Endothelial cell of umbilical vein (primary cell): ENCODE measurements around the gene IL24. TPM values are rescaled to one million over a fixed set of nuclear protein-coding genes. Genes with fewer than 3 reads are reported as not detected.

Experiments used
- BruUV-seq: library from RNA; stranded (reverse); fragments of 400-500 nt; replicated peaks from 2 replicates; lab custom pipeline; 2021; lab: Mats Ljungman, UMichigan
- CTCF ChIA-PET: fragments of 300-600, 350-600 bp; sonication (Branson Sonifier 250); formaldehyde crosslinking; loops from one replicate; lab custom pipeline; 2021; ENCODE audit warnings: antibody characterized with exemption, inconsistent platforms; lab: Charles Lee
- POLR2A ChIA-PET: fragments of 300-600, 350-600 bp; sonication (Branson Sonifier 250); formaldehyde crosslinking; loops from one replicate; lab custom pipeline; 2021; ENCODE audit warnings: antibody characterized with exemption, inconsistent platforms; lab: Charles Lee
- DNase-seq: peaks from one replicate; pipeline ENCODE4 v3.0.0-alpha.2; 2011; ENCODE audit warnings: low read depth, low spot score
- FAIRE-seq: peaks from 2 replicates; lab custom pipeline; 2011; peaks lifted over from hg19 to GRCh38; lab: Jason Lieb, UNC
- H2AFZ ChIP-seq: 2 replicates; pipeline ENCODE4 v1.6.0; 2012; ENCODE audit warnings: low read depth, low read length, control low read depth, inconsistent platforms
- H3K27ac ChIP-seq: 2 replicates; pipeline ENCODE4 v1.5.1; 2011; ENCODE audit warnings: low read depth, mild to moderate bottlenecking, control low read depth, low read length, moderate library complexity; ENCODE audit not compliant: insufficient read depth
- H3K27me3 ChIP-seq, 2 experiments: 2 replicates each; pipeline versions ENCODE4 v1.6.0 to v1.6.1; 2011; ENCODE audit warnings: low read length in 2 of 2, mixed read lengths in 1 of 2; ENCODE audit not compliant: control insufficient read depth in 2 of 2, insufficient read depth in 2 of 2
- H3K36me3 ChIP-seq, 2 experiments: 2 replicates in 1 of 2; 3 replicates in 1 of 2; pipeline ENCODE4 v1.5.1; 2011; ENCODE audit warnings: low read length in 2 of 2, mild to moderate bottlenecking in 1 of 2, moderate library complexity in 1 of 2; ENCODE audit not compliant: control insufficient read depth in 2 of 2, insufficient read depth in 2 of 2; ENCODE audit errors: extremely low read depth in 1 of 2
- H3K4me1 ChIP-seq: 3 replicates; pipeline ENCODE4 v1.5.1; 2011; ENCODE audit warnings: mild to moderate bottlenecking, low read length; ENCODE audit not compliant: control insufficient read depth, insufficient read depth; ENCODE audit errors: extremely low read depth
- H3K4me2 ChIP-seq: 2 replicates; pipeline ENCODE4 v1.6.1; 2011; ENCODE audit warnings: low read length, control low read depth, mixed read lengths; ENCODE audit not compliant: insufficient read depth
- H3K4me3 ChIP-seq, 3 experiments: fragments of 200-600 bp in 1 of 3; sonication (generic), shearing (Covaris generic) in 1 of 3; replicated peaks in 1 of 3; 2 replicates each; pipeline ENCODE4 v1.5.1; 2011 to 2016; ENCODE audit warnings: control low read depth in 3 of 3, low read length in 3 of 3, mild to moderate bottlenecking in 2 of 3, inconsistent platforms in 1 of 3, low read depth in 1 of 3, moderate library complexity in 1 of 3; ENCODE audit not compliant: insufficient read depth in 1 of 3
- H3K79me2 ChIP-seq: 2 replicates; pipeline ENCODE4 v1.6.0; 2012; ENCODE audit warnings: low read length, inconsistent platforms; ENCODE audit not compliant: control insufficient read depth, insufficient read depth
- H3K9ac ChIP-seq: replicated peaks from 2 replicates; pipeline ENCODE3; 2011; ENCODE audit warnings: low read length, control low read depth; ENCODE audit not compliant: insufficient read depth; ENCODE audit errors: extremely low read depth
- H3K9me1 ChIP-seq: replicated peaks from 3 replicates; pipeline ENCODE4 v1.6.0; 2011; ENCODE audit warnings: mild to moderate bottlenecking, low read length; ENCODE audit not compliant: control insufficient read depth, insufficient read depth; ENCODE audit errors: extremely low read depth
- H3K9me3 ChIP-seq: replicated peaks from 2 replicates; pipeline ENCODE4 v1.5.1; 2012; ENCODE audit warnings: low read length, inconsistent platforms; ENCODE audit not compliant: control insufficient read depth, insufficient read depth
- H4K20me1 ChIP-seq: replicated peaks from 2 replicates; pipeline ENCODE3; 2011; ENCODE audit warnings: mild to moderate bottlenecking, low read length; ENCODE audit not compliant: control insufficient read depth, insufficient read depth; ENCODE audit errors: extremely low read depth
- EZH2 ChIP-seq: IDR thresholded peaks from 2 replicates; pipeline ENCODE4 v1.6.1; 2012; ENCODE audit warnings: borderline replicate concordance, low read depth, mild to moderate bottlenecking, moderate library complexity, low read length, inconsistent platforms; ENCODE audit not compliant: severe bottlenecking
- FOS ChIP-seq: IDR thresholded peaks from 2 replicates; pipeline ENCODE4 v1.6.1; 2011; ENCODE audit warnings: mild to moderate bottlenecking, low read length, moderate library complexity, borderline replicate concordance; ENCODE audit not compliant: insufficient read depth
- GATA2 ChIP-seq: IDR thresholded peaks from 2 replicates; pipeline ENCODE4 v1.7.0; 2011; ENCODE audit warnings: low read depth, mild to moderate bottlenecking, moderate library complexity, mixed read lengths, low read length; ENCODE audit not compliant: insufficient read length, insufficient read depth
- JUN ChIP-seq: IDR thresholded peaks from 2 replicates; pipeline ENCODE4 v1.6.1; 2011; ENCODE audit warnings: borderline replicate concordance, low read depth; ENCODE audit not compliant: insufficient read length, insufficient read depth
- MYC ChIP-seq: IDR thresholded peaks from one replicate; pipeline ENCODE4 v1.6.1; 2011; ENCODE audit warnings: mild to moderate bottlenecking, low read depth, low read length
- POLR2A ChIP-seq: IDR thresholded peaks from 2 replicates; pipeline ENCODE4 v1.6.1; 2012; ENCODE audit warnings: low read depth, mild to moderate bottlenecking, control low read depth, low read length
- POLR2AphosphoS5 ChIP-seq: IDR thresholded peaks from 2 replicates; pipeline ENCODE4 v1.6.1; 2012; ENCODE audit warnings: low read depth, mild to moderate bottlenecking, control low read depth, low read length, moderate library complexity; ENCODE audit not compliant: insufficient read depth
- dilution Hi-C: fragments of 300-500 bp; cut with MboI; formaldehyde crosslinking; loops from one replicate; pipeline ENCODE4 v1.15.0; 2019; ENCODE audit warnings: low sequenced_read_pairs; ENCODE audit not compliant: extremely low pct_ligation_motif_present
- intact Hi-C: fragments of 100-400 bp; cut with micrococcal nuclease; formaldehyde crosslinking; loops from one replicate; pipeline ENCODE4 v1.10.0; 2022
- polyA plus RNA-seq, 4 experiments: library from polyadenylated mRNA; depleted of rRNA in 3 of 4; stranded (reverse) in 3 of 4; unstranded in 1 of 4; fragments of >200 nt; gene quantifications; 2 replicates each; pipeline versions ENCODE4 v1.2.1 to v1.2.3, GENCODE V29; 2011 to 2012; ENCODE audit warnings: missing spikeins in 1 of 4
- total RNA-seq: library from RNA; stranded (reverse); gene quantifications from 2 replicates; pipeline ENCODE4 v1.2.3, GENCODE V29; 2021
- TF ChIP-seq, protein P1 (sequence below), 2 donors: IDR thresholded peaks; 1 replicate in 1 of 2; 2 replicates in 1 of 2; pipeline ENCODE4 v1.5.1; 2011; ENCODE audit warnings: low read length in 2 of 2, mild to moderate bottlenecking in 2 of 2, moderate library complexity in 2 of 2, control low read depth in 1 of 2, inconsistent platforms in 1 of 2, low read depth in 1 of 2; ENCODE audit not compliant: insufficient read depth in 1 of 2; ENCODE audit errors: extremely low read depth in 1 of 2
- TF ChIP-seq, protein P2 (sequence below): IDR thresholded peaks from 2 replicates; pipeline ENCODE4 v1.6.1; 2011; ENCODE audit not compliant: insufficient read depth, insufficient read length

IL24 gene
- total and polyA plus RNA-seq, 2 donors (not counting 3 experiments of a cell fraction or from before 2014, with no cell fraction given), result not detected

DNA sequence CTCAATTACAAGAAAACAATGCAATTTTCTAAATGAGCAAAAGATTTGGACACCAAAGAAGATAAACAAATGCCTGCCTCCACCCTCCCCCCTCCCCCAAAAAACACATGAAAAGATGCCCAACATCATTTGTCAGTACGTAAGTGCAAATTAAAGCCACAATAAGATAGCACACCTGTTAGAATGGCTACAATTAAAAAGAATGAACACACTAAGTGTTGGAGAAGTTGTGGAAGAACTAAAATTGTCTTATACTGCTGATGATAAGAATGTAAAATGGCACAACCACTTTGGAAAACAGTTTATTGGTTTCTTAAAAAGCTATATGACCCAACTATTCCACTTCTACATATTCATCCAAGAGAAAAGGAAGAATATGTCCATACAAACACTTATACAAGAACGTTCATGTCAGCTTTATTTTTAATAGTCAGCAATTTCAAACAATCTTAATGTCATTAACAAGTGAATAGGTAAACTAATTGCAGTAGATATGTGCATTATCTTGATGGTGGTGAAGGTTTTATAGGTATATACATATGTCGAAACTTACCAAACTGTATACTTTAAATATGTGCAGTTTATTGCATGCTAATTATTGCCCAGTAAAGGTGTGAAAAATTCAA, 21.4 kb upstream of the IL24 start:
- Histone ChIP-seq H3K27ac (no peak overlapping the region), H4K20me1 (no peaks in the 10 kb centered on the region), H3K27me3 (no peaks in the 10 kb centered on the region), H3K4me1 (no peaks in the 10 kb centered on the region), H3K9me3 (no peaks in the 10 kb centered on the region), H2AFZ (no peak overlapping the region), H3K36me3 (no peaks in the 10 kb centered on the region), H3K79me2 (no peaks in the 10 kb centered on the region), H3K9ac (no peak overlapping the region), H3K9me1 (no peaks in the 10 kb centered on the region), H3K4me2 (no peak overlapping the region), H3K4me3 (no peak overlapping the region)
- intact Hi-C loops (no loop called here), dilution Hi-C loops (no loop called here)
- TF ChIP-seq EZH2 (no peak), JUN (no peak), POLR2A (no peak), MYC (no peak), POLR2AphosphoS5 (no peak), GATA2 (no peak), FOS (no peak)
- TF ChIP-seq, protein P1, sequence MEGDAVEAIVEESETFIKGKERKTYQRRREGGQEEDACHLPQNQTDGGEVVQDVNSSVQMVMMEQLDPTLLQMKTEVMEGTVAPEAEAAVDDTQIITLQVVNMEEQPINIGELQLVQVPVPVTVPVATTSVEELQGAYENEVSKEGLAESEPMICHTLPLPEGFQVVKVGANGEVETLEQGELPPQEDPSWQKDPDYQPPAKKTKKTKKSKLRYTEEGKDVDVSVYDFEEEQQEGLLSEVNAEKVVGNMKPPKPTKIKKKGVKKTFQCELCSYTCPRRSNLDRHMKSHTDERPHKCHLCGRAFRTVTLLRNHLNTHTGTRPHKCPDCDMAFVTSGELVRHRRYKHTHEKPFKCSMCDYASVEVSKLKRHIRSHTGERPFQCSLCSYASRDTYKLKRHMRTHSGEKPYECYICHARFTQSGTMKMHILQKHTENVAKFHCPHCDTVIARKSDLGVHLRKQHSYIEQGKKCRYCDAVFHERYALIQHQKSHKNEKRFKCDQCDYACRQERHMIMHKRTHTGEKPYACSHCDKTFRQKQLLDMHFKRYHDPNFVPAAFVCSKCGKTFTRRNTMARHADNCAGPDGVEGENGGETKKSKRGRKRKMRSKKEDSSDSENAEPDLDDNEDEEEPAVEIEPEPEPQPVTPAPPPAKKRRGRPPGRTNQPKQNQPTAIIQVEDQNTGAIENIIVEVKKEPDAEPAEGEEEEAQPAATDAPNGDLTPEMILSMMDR (IDR thresholded peaks at IDR 0.05; ENCODE audit: extremely low read depth in 1 of 2, insufficient read depth in 1 of 2, low read depth in 1 of 2, low read length in 2 of 2), result no peak
- TF ChIP-seq, protein P2, sequence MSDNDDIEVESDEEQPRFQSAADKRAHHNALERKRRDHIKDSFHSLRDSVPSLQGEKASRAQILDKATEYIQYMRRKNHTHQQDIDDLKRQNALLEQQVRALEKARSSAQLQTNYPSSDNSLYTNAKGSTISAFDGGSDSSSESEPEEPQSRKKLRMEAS, result no peak
- BruUV-seq, result no TSS peak
- POLR2A ChIA-PET, result no interaction called here
- FAIRE-seq, result no peak
- no peak for DNase-seq
- CTCF ChIA-PET, result no interaction called here
